Coronary artery (tissue), 2 donors: Measurements from ENCODE around the gene APBA2.

Source experiments
- DNase-seq: peaks from one replicate; pipeline ENCODE4 v3.0.0-alpha.2; 2017; ENCODE audit warnings: low spot score
- H3K27ac ChIP-seq, 2 donors: fragments of 200-600 bp; sonication (generic); one replicate each; pipeline ENCODE4 v1.5.1; 2016 to 2019
- H3K4me3 ChIP-seq: fragments of 200-600 bp; sonication (generic); 2 replicates; pipeline ENCODE4 v1.5.1; 2016; ENCODE audit warnings: mild to moderate bottlenecking, moderate library complexity
- CTCF ChIP-seq: fragments of 200-600 bp; sonication (generic); IDR thresholded peaks from one replicate; pipeline ENCODE4 v1.5.1; 2019; ENCODE audit warnings: antibody characterized with exemption

APBA2 gene

GRCh38 chr15:28978011-28978378 is 92.2 kb downstream of the APBA2 start:
- no peak for TF ChIP-seq CTCF
- no peak for DNase-seq
- no peak overlapping the region for H3K4me3 ChIP-seq
- H3K27ac ChIP-seq: no peak overlapping the region

GRCh38 chr15:28978661-28979060 is 92.9 kb downstream of the APBA2 start:
- no peak for DNase-seq
- Histone ChIP-seq H3K27ac (no peak overlapping the region), H3K4me3 (no peak overlapping the region)
- TF ChIP-seq CTCF: no peak

- no peak for TF ChIP-seq CTCF
- Histone ChIP-seq H3K27ac (no peak overlapping the region), H3K4me3 (no peak overlapping the region)
- DNase-seq: no peak
These were observed 93.6 kb downstream of the APBA2 start for GRCh38 chr15:28979208-28979841.

GRCh38 chr15:28980709-28981350 is 95.1 kb downstream of the APBA2 start:
- no peak overlapping the region for H3K4me3 ChIP-seq
- no peak for DNase-seq
- H3K27ac ChIP-seq: no peak overlapping the region
- TF ChIP-seq CTCF: no peak

GRCh38 chr15:28981351-28981720 is 95.6 kb downstream of the APBA2 start:
- Histone ChIP-seq H3K4me3 (no peak overlapping the region), H3K27ac (no peak overlapping the region)
- TF ChIP-seq CTCF: no peak
- no peak for DNase-seq

- no peak for DNase-seq
- TF ChIP-seq CTCF: no peak
- Histone ChIP-seq H3K27ac (no peak overlapping the region), H3K4me3 (no peak overlapping the region)
These were observed 96.1 kb downstream of the APBA2 start for GRCh38 chr15:28981921-28982320.

- Histone ChIP-seq H3K27ac (no peak overlapping the region), H3K4me3 (no peak overlapping the region)
- TF ChIP-seq CTCF: no peak
- DNase-seq: no peak
These were observed 97.1 kb downstream of the APBA2 start for GRCh38 chr15:28982886-28983285.
